GM19328 (cell line): Measurements from ENCODE around the gene PALM.
"Not testable (repeated sequence)": the region's sequence is repeated elsewhere in the genome, so short reads cannot be mapped to it uniquely, and the experiment has no call there.

Experiments used
- ATAC-seq: cut with Tn5 transposase; IDR thresholded peaks from one replicate; pipeline ENCODE4 v1.9.1; 2021; ENCODE audit warnings: mild to moderate bottlenecking, moderate library complexity; ENCODE audit not compliant: unreplicated experiment

PALM gene

DNA sequence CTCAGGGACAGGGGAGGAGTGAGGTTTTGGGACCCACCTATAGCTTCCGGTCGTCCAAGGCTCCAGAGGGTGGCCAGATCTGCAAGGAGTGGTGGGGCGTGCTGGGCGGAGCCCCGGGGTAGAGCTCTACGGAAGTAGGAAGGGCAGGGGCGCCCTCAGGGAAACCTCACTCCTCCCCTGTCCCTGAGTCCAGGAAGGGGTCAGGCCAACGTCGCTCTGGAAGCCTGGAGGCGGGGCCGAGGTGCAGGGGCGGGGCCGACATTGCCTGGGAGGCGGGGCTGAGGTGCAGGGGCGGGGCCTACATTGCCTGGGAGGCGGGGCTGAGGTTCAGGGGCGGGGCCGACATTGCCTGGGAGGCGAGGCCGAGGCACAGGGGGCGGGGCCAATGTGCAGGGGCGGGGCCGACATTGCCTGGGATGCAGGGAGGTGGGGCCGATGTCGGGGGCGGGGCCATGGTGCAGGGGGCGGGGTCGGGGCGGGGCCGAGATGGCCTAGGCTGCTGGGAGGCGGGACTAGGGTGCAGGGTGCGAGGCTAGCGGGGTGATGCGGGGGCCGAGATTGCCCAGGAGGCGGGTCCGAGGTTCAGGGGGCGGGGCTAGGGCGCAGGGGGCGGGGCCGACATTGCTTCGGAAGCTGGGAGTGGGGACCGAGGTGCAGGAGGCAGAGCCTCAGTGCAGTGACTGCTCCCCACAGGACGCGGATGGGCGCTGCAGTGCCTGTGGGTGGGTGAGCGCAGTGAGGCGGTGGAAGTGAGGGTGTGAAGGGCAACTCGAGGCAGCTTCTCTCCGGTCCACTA is 4.9 kb upstream of the PALM start:
- no peak for ATAC-seq

DNA sequence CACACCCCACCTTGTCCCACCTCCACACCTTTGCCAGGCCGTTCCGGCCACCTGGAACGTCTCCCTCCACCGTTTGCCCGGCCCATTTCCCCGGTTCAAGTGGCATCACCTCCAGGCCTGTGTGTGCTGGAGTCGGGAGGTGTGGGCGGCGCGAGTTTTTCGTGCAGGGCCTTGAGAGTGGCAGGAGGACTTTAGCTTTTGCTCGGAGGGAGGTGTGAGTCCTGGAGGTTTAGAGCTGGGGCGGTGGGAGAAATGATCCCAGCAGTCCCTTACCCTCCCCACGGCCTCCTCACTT is 4.3 kb upstream of the PALM start:
- no peak for ATAC-seq

DNA sequence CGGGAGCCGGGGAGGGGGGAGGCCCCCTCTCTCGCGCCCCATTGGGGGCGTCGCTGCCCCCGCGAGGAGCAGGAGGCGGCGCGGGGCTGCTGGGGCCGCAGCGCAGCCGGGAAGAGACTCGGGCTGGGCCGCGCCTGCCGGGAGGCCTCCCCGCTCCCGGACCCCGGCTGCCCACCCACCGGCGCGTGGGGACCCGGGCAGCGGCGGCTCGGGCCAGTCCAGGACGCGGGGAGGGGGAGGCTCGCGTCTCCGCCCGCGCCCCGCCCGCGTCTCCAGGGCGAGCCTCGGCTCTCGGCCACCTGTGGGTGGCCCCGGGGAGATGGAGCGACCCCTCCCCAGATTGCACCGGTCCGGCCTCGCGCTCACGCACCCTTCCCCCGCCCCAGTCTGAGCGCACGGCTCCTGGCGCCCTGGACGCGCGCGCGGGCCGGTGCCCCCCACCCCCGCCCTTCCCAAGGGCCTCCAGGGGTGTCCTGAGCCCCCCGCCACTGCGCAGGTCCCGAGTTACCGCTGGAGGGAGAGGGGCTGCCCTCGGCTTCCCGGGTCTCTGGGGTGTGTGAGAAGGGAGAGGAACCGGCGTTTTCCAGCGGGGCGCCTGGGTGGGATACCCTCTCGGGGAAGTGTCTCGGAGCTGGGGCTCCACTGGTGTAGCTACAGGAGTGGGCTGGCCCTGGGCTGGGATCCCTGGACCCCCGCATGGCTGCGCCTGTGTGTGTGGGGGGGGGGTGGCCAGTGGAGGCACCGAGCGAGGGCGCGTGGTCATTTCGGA is 645 bp downstream of the PALM start:
- no peak for ATAC-seq

DNA sequence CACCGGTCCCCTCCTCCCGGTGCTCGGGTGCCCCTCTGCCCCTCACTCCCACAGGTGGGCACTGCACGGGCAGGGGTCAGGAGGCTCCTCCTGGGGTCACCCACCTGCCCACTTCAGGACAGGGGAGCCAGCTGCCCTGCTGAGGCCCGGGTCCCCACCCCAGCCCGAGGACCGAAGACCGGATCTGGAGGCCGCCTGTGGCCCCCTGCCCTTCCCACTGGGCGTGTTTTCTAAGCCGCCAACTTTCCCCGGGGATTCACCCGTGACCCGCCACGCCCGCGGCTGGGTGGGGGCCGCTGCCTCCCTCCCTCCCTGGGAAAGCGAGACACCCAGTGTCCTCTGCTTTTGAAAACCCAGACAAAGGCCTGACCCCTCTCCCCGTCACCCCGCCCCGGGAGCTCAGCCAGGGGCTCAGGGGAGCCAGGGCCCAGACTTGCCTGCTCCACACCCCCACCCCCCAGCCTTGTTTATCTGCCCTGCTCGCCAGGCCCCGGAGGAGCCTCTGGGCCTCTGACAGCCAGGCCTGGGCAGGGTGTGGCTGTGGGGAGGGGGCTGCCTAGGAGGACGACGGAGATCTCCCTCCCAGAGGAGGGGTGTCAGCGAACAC is 1.3 kb downstream of the PALM start:
- ATAC-seq: no peak

DNA sequence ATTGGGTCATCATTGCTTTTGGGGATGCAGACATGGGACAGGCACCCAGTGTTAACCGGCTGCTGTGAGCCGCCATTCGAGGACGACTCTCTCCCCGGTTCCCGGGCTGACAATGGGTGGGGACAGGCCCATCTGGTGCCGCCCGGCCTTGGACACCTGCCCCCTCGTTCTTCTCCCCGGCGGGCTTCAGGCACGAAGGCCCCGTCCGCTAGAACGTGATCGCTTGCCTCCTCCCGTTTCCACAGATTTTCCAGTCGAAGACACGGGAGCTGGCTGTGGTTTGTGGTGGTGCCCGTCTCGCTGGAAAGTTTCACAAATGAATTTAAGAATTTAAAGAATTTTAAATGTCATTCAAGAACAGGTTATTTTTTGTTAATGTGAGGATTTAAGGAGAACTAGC is 2.0 kb downstream of the PALM start:
- ATAC-seq: no peak

DNA sequence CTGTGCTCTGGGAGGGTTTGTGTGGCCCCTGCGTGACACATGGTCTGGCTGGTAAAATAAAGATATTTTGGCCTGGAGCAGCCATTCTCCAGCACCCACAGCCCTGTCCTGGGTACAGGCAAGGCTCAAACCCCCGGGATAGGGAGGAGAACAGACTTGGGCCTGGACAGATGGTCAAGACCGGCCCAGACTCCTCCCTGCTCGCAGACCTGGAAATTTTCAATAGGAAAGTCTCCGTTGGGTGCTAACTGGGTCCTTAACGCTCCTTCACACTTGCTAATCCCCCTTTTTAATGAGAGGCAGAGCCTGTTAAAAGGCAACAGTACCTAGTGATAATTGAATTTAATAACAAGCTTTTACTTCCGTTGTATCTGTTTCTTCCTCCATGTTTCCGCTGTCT is 2.5 kb downstream of the PALM start:
- ATAC-seq: no peak

DNA sequence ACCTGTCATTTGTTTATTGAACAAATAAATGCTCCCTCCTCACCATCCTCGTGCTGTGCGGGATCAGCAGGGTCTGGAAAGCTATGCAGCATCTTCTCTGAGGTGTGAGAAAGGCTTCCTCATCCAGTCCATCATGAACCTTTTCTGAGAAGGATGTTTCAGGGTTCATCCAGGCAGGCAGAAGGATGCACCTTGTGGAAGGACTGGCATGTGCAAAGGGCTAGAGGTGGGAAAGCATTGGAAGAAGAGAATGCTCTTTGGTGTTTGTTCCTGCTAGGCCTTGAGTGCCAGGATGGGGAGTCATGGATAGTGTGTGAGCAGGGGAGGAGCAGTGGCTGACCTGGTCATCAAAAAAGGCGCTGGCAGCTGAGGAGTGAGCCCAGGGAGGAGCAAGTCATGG is 6.6 kb downstream of the PALM start:
- ATAC-seq: no peak

DNA sequence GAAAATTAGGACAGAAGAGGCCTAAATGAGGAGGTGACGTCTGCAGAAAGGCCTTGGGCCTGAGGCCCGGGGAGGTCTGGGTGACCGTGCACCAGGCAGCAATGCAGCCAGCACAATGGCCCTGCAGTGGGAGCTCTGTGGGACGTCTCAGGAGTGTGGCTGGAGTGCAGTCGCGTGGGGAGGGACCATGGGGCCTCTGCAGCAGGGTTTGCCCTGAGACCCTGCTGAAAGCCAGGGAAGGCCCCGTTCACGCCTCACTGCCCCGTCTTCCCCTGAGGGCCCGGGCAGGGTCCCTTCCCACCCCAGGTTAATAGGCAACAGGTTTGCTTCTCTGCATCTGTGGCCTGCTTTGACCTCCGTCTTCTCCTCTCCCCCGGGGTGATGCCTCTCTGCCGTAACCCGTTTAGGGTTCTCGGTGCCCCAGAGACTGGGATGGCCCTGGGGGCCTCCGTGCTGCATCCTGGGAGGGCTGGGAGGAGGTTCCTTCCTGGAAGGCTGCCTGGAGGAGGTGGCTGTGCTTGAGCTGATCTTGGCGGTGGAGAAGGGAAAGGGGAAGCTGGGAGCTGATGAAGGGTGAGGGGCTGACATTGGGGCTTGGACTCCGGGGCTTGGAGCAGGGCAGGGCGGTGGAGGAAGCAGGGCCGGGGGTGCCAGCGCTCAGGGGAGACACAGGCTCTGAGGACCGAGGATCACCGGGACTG is 9.7 kb downstream of the PALM start:
- no peak for ATAC-seq

DNA sequence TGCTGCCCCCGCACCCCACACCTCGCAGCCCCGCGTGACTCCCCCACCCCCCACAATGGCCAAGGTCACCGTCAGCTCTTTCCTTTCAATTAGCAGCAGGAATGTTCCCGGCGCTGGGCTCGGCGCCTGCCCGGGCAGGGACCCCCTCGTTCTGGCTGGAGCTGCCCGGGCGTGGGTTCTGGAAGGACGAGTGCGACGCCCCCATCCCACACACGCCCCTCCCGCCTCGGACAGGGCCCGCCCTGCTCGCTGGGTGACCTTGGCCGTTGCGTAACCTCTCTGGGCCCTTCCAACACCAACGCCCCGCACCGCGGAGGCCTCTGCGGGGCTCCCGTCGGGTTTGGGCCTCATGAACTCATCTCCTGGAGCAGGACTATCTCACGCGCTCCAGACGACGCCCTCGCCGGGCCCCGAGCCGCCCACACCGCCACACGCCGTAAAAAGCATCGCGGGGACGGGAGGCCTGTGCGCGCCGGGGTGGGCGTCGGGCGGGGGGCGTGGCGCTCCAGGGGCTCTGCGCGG is 10.3 kb downstream of the PALM start:
- no peak for ATAC-seq

DNA sequence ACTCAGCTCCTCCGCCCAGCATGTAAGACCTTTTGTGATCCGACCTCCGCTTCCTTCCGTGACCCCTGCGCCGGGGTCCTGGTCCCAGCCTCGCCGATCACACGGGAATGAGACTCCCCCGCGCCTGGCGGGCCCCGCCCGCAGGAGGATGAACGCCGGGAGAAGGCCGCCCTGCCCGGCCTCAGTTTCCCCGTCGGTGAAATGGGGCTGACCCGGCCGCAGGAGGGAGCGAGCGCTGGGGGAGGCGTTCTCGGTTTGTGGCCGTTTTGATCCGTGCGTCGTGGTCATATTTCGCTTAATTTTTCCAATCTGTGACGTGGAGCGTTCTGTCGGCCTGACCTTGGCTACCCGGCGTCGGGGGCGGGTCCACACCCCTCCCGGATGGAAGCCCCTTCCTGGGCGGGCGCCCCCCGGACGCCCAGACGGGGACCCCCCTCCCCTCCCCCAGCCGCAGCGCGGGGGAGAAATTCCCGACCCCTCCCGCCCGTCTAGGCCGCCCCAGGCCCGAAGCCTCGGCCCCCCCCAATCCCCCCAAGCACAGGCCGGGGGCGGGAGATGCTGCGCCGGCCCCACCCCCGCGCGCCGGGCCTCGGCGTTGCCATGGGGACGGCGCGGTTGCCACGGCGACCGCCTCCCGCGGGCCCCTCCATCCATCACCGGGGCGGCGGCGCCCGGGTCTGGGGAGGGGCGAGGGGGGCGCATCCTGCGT is 11.1 kb downstream of the PALM start:
- ATAC-seq: no peak

DNA sequence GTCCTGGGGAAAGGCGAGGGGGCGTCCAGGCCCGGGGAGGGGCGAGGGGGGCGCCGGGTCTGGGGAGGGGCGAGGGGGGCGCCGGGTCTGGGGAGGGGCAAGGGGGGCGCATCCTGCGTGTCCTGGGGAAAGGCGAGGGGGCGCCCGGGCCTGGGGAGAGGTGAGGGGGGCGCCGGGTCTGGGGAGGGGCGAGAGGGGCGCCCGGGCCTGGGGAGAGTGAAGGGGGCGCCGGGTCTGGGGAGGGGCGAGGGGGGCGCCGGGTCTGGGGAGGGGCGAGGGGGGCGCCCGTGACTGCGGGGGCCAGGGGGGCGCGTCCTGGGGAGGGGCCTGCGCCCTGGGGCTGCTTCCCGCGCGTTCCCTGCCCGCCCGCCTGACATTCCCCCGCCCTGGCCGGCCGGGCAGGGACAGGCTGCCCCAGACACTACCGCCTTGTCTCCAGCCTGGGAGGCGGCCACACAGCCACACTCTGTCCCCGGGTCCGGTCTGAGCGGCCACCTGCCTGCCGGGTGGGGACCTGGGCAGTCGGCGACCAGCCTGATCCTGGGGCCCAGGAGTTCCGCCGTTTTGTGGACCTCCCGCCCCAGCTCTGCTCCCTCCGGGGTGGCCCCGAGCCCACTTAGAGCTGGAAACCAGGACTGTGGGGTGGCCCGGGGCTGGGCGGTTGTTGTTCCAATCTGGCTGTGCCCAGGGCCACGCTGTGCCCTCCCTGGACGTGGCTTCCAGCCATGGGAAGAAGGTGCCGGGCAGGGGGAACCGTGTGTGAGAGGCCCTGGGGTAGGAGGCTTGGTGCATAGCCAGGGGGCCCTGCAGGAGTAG is 11.8 kb downstream of the PALM start:
- no peak for ATAC-seq

DNA sequence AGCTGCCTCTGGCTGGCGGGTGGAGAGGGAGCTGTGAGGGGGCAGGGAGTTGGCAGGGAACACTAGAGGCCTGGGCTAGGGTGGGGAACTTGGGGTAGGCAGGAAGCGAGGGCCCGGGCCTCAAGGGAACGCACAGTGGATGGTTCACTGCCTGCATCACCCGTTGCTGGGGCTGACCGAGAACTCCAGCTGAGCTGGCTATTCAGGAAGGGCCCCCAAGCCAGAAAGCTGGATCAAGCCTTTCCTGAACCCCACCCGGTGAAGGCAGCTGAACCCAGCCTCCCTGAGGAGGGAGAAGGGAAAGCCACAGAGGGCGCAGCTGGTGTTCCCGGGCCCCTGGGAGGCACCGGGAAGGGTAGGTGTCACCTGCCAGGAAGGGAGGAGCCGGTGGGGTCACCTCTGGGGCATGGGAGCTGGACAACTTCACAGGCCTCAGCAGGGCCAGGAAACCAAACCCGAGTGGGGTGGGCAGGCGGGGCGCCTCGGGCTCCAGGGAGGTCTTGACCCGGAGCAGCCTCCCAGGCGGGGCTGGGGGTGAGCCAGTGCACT is 13.9 kb downstream of the PALM start:
- ATAC-seq: no peak

DNA sequence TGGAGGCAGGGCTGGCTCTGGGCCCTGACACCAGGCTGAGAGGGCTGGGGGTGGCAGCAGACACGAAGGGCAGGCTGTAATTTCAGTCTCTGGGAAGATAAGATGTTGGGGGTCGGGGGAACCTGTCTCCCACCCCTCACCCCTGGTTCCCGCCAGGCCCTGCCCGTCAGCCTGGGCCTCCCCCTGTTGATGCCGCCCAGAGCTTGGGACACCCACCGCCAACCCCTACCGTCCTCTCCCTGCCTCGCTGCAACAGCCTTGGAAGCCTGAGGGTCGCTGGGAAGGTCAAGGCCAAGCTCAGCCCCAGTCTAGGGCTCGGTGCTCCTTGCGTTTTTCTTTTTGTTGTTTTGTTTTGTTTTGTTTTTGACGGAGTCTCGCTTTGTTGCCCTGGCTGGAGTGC is 14.5 kb downstream of the PALM start:
- no peak for ATAC-seq

DNA sequence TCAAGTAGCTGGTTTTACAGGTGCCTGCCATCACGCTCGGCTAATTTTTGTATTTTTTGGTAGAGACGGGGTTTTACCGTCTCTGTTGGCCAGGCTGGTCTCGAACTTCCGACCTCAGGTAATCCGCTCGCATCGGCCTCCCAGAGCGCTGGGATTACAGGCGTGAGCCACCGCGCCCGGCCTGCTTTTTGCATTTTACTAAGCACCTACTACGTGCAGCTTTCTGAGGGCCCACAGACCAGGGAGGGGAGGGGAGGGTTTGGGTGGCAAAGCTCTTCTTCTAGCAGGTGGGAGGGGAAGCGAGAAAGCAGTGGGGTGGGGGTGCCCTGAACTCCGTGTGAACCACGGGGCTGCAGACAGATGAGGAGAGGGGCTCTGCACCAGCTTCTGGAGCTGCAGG is 15.0 kb downstream of the PALM start:
- no peak for ATAC-seq

DNA sequence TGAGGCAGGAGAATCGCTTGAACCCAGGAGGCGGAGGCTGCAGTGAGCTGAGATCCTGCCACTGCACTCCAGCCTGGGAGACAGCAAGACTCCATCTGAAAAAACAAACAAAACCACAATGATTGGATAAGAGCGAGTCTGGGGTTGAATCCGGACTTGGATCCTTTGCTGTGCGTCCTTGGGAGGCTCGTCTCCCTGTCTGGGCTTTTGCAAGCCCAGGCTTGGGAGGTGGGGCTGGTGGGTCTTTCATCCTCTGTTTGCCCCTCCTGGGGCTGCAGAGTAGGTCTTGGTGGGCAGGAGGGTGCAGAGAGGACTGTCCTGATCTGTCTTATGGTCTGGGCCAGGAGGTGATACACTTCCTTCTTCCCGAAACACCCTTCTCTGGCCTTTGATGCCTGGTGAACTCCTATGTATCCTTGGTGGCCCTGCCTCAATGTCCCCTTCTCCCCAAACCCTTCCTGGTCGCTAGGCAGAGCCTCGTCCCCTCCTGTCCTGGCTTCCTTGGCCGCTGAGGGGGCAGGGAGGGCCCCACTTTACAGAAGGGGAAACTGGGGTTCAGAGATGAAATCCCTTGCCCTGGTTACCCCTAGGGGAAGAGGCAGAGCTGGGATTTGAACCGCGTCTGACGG is 16.8 kb downstream of the PALM start:
- no peak for ATAC-seq

DNA sequence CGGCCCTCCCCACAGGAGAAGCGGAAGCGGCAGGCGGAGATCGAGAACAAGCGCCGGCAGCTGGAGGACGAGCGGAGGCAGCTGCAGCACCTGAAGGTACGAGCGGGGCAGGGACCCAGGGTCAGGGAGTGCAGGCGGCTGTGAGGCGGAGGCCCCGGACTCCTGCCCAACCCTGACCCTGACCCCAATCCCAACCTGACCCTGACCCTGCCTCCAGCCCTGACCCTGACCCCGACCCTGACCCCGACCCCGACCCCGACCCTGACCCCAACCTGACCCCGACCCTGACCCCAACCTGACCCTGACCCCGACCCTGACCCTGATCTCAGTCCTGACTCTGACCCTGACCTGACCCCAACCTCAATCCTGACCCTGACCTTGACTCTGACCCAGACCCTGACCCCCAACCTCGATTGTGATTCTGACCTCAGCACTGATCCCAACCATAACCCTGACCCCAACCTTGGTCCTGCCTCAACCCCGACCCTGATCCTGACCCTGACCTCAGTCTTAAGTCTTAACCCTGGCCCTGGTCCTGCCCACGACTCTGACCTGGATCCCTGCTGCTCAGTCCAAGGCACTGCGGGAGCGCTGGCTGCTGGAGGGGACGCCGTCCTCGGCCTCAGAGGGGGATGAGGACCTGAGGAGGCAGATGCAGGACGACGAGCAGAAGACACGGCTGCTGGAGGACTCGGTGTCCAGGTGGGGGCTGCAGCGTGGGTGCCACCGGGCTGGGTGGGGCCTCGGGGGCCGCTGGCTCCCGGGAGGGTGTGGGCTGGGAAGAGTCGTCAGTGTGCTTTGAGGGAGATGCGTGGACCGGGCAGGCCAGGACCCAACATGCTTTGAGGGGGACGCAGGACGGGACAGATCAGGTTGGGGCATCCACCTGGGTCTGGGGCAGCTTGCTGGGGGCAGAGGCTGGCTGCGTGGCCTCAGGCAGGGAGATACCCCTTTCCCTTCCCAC is 18.5 kb downstream of the PALM start:
- ATAC-seq: no peak

DNA sequence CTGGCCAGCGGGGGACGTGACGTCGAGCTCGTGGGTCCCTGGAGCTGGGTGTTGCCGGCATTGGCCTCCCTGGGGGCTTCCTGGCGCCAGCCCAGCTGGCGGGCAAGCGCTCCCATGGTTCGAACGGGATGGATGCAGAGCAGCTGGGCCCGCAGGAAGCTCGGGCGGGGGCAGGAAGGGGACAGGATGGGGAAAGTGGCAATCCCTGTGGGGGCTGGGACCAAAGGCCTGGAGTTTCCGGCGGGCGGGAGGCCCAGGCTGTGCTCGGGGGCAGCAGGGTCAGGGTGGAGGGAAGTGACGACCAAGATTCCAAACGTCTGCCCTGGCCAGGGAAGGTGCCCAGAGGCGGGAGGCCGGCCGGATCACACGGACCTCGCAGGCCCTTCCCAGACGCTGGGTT is 19.3 kb downstream of the PALM start:
- no peak for ATAC-seq

DNA sequence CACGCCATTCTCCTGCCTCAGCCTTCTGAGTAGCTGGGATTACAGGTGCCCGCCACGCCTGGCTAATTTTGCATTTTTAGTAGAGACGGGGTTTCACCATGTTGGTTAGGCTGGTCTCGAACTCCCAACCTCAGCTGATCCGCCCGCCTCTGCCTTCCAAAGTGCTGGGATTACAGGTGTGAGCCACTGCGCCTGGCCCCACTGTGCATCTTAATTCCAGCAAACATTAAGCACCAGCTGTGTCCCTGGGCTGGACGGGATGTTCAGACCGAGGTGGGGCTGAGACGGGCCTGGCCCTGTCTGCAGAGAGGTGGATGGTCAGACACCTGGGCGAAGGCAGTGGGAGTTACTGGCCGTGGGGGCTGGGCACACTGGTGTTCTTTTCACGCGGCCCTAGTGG is 20.8 kb downstream of the PALM start:
- ATAC-seq: not testable (repeated sequence)
